GM12878 (cell line): ENCODE data around the gene FAM199X. TPM values are rescaled to one million over a fixed set of nuclear protein-coding genes. Genes with fewer than 3 reads are reported as not detected.

Experiments
- ATAC-seq: fragments of 200-7000 bp; cut with Tn5 transposase; 3 replicates; pipeline ENCODE4 v1.9.1; 2020; ENCODE audit warnings: mild to moderate bottlenecking, moderate library complexity
- BruUV-seq: library from RNA; stranded (reverse); fragments of 400-500 nt; replicated peaks from 2 replicates; lab custom pipeline; 2021; lab: Mats Ljungman, UMichigan
- CTCF ChIA-PET: fragments of 300-600 bp; sonication (Branson Sonifier 250); formaldehyde crosslinking; extraction: SDS; loops from one replicate; lab custom pipeline; 2021; ENCODE audit warnings: inconsistent platforms; lab: Yijun Ruan, JAX
- POLR2A ChIA-PET: fragments of 350-600 bp; formaldehyde crosslinking; extraction: SDS; loops from one replicate; lab custom pipeline; 2021; ENCODE audit warnings: inconsistent platforms; lab: Charles Lee
- RAD21 ChIA-PET: fragments of 300-600 bp; sonication (Branson Sonifier 250); formaldehyde crosslinking; loops from one replicate; lab custom pipeline; 2023; ENCODE audit warnings: antibody characterized with exemption; ENCODE audit not compliant: unreplicated experiment; lab: Charles Lee
- SMC1A ChIA-PET: fragments of 300-600 bp; sonication (Branson Sonifier 250); formaldehyde crosslinking; loops from one replicate; lab custom pipeline; 2023; ENCODE audit not compliant: unreplicated experiment, uncharacterized antibody; lab: Charles Lee
- DNase-seq: peaks from one replicate; pipeline ENCODE4 v3.0.0-alpha.2; 2011; ENCODE audit warnings: low read depth, low spot score
- FAIRE-seq: peaks from 3 replicates; lab custom pipeline; 2011; peaks lifted over from hg19 to GRCh38; lab: Jason Lieb, UNC
- H2AFZ ChIP-seq: 2 replicates; pipeline ENCODE4 v1.6.0; 2011; ENCODE audit warnings: low read depth, low read length, control low read depth; ENCODE audit not compliant: control insufficient read depth
- H3K27ac ChIP-seq: 2 replicates; pipeline ENCODE4 v1.5.1; 2011; ENCODE audit warnings: control low read depth; ENCODE audit not compliant: control insufficient read depth, insufficient read depth
- H3K27me3 ChIP-seq, 2 experiments: replicated peaks in 1 of 2; 2 replicates each; pipeline versions ENCODE4 v1.6.0 to v1.6.1; 2011; ENCODE audit warnings: low read length in 1 of 2; ENCODE audit not compliant: control insufficient read depth in 2 of 2, insufficient read depth in 2 of 2
- H3K36me3 ChIP-seq, 2 experiments: 2 replicates each; pipeline ENCODE4 v1.5.1; 2011; ENCODE audit warnings: low read length in 1 of 2; ENCODE audit not compliant: control insufficient read depth in 2 of 2, insufficient read depth in 2 of 2
- H3K4me1 ChIP-seq: 2 replicates; pipeline ENCODE4 v1.6.1; 2011; ENCODE audit warnings: mild to moderate bottlenecking, low read length, moderate library complexity, mixed read lengths; ENCODE audit not compliant: control insufficient read depth, insufficient read depth
- H3K4me2 ChIP-seq: 2 replicates; pipeline ENCODE4 v1.6.0; 2011; ENCODE audit warnings: control low read depth; ENCODE audit not compliant: control insufficient read depth, insufficient read depth
- H3K4me3 ChIP-seq: fragments of 200-600 bp; sonication (generic); 2 replicates; pipeline ENCODE4 v1.5.1; 2016
- H3K79me2 ChIP-seq: 2 replicates; pipeline ENCODE4 v1.6.0; 2011; ENCODE audit warnings: low read length; ENCODE audit not compliant: control insufficient read depth, insufficient read depth
- H3K9ac ChIP-seq: 2 replicates; pipeline ENCODE4 v1.8.0; 2011; ENCODE audit warnings: low read length, control low read depth, mixed read lengths; ENCODE audit not compliant: control insufficient read depth, insufficient read depth
- H3K9me3 ChIP-seq: replicated peaks from 3 replicates; pipeline ENCODE4 v1.5.1; 2011; ENCODE audit warnings: mild to moderate bottlenecking, low read length; ENCODE audit not compliant: control insufficient read depth, insufficient read depth
- H4K20me1 ChIP-seq: 2 replicates; pipeline ENCODE4 v1.6.0; 2011; ENCODE audit not compliant: control insufficient read depth, insufficient read depth
- CBX5 ChIP-seq: sonication (generic); IDR thresholded peaks from 2 replicates; pipeline ENCODE4 v1.6.1; 2016; ENCODE audit warnings: low read depth, moderate library complexity, mild to moderate bottlenecking, inconsistent platforms
- E4F1 ChIP-seq: fragments of 450-650 bp; IDR thresholded peaks from 2 replicates; pipeline ENCODE4 v1.6.1; 2018; ENCODE audit warnings: borderline replicate concordance, mild to moderate bottlenecking; ENCODE audit not compliant: partially characterized antibody
- FOS ChIP-seq: IDR thresholded peaks from 3 replicates; pipeline ENCODE4 v1.6.1; 2011; ENCODE audit warnings: borderline replicate concordance; ENCODE audit not compliant: insufficient read length; ENCODE audit errors: extremely low read depth
- GATAD2B ChIP-seq: fragments of 450-650 bp; conservative IDR thresholded peaks from 2 replicates; pipeline ENCODE4 v1.6.1; 2017; ENCODE audit warnings: low read depth, mild to moderate bottlenecking, moderate library complexity
- JUNB ChIP-seq: IDR thresholded peaks from 2 replicates; pipeline ENCODE4 v1.6.1; 2016; ENCODE audit warnings: antibody characterized with exemption, mild to moderate bottlenecking
- MAX ChIP-seq: IDR thresholded peaks from 2 replicates; pipeline ENCODE4 v1.6.1; 2012; ENCODE audit warnings: low read depth, low read length, improper control_type of control experiment
- MEF2A ChIP-seq: IDR thresholded peaks from 2 replicates; pipeline ENCODE4 v1.6.1; 2011; ENCODE audit warnings: low read depth, mild to moderate bottlenecking, low read length, moderate library complexity; ENCODE audit not compliant: insufficient read depth
- RAD51 ChIP-seq: fragments of 450-650 bp; IDR thresholded peaks from 2 replicates; pipeline ENCODE4 v1.6.1; 2016; ENCODE audit warnings: moderate library complexity, mild to moderate bottlenecking, inconsistent platforms
- RUNX3 ChIP-seq: IDR thresholded peaks from 2 replicates; pipeline ENCODE4 v1.6.1; 2012; ENCODE audit warnings: low read length, inconsistent platforms
- SIX5 ChIP-seq: IDR thresholded peaks from 2 replicates; pipeline ENCODE4 v1.6.1; 2011; ENCODE audit warnings: mild to moderate bottlenecking, low read depth, low read length, moderate library complexity; ENCODE audit not compliant: severe bottlenecking
- STAT3 ChIP-seq: IDR thresholded peaks from 2 replicates; pipeline ENCODE4 v1.6.1; 2011; ENCODE audit warnings: low read depth, low read length, improper control_type of control experiment
- TCF7 ChIP-seq: IDR thresholded peaks from 2 replicates; pipeline ENCODE4 v1.6.1; 2014; ENCODE audit warnings: antibody characterized with exemption, borderline replicate concordance
- ZBTB4 ChIP-seq: fragments of 450-650 bp; formaldehyde crosslinking; IDR thresholded peaks from 2 replicates; pipeline ENCODE4 v1.4.0; 2022; ENCODE audit warnings: mild to moderate bottlenecking, moderate library complexity
- WGBS: methylation state at CpG from one replicate; pipeline ENCODE4 v1.1.6; 2016; ENCODE audit warnings: low lambda C conversion rate; ENCODE audit not compliant: insufficient replicate concordance, insufficient coverage; ENCODE audit errors: missing lambda C conversion rate; 5-methylcytosine and 5-hydroxymethylcytosine counted together
- in situ Hi-C: fragments of 300-500 bp; cut with MboI; formaldehyde crosslinking; loops from 9 replicates; pipeline ENCODE4 v1.14.3; 2018; ENCODE audit warnings: mixed read lengths
- intact Hi-C: fragments of 100-400 bp; cut with micrococcal nuclease; formaldehyde crosslinking; loops from one replicate; pipeline ENCODE4 v1.14.2; 2022; ENCODE audit not compliant: unreplicated experiment
- polyA plus RNA-seq, 11 experiments: library from polyadenylated mRNA; depleted of rRNA in 4 of 11; unstranded in 6 of 11; stranded (reverse) in 5 of 11; fragments of >200 nt; fragmentation: Nextera tagmentation in 4 of 11; fragmentation: Illumina TruSeq in 1 of 11; extraction: Ambion mirVana in 4 of 11; extraction: Trizol in 1 of 11; gene quantifications; 1 replicate in 1 of 11; 2 replicates in 10 of 11; pipeline versions ENCODE4 v1.2.1 to v1.2.3, GENCODE V29; 2011 to 2016; ENCODE audit warnings: inconsistent platforms in 2 of 11, missing spikeins in 2 of 11, low read depth in 1 of 11
- total RNA-seq, 4 experiments: library from RNA; depleted of rRNA in 3 of 4; stranded (reverse); fragments of >200 nt in 3 of 4; fragmentation: Illumina TruSeq in 1 of 4; extraction: Trizol in 1 of 4; gene quantifications; 2 replicates each; pipeline versions ENCODE4 v1.2.1 to v1.2.3, GENCODE V29; 2013 to 2021
- TF ChIP-seq, protein P1 (sequence below): fragments of 150-350 bp; IDR thresholded peaks from 2 replicates; pipeline ENCODE4 v1.6.1; 2016; ENCODE audit warnings: low read depth, low read length

FAM199X gene
- total and polyA plus RNA-seq, 10 of the 15 experiments (the other 5 are each of a cell fraction or from before 2014, with no cell fraction given) = 2.4 to 10.9 (median 9.1) TPM

DNA sequence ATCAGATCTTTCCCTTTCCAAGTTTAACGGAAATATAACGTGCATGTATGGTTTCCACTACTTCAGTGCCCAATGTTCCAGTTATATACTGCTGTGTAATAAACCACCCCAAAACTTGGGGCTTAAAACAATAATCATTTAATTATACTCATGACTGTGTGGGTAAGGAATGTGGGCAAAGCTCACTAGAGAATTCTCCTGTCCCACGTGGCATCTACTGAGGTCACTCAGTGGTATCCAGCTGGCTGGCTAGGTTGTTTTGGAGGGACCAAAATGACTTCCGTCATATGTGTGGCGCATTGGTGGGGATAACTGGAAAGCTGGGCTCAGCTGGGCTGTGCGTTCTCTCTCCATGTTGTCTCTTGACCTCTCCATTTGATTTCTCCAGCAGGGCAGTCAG is 35.4 kb upstream of the FAM199X start:
- in situ Hi-C loops = loop anchor here (5.0 kb wide), 1 partner anchor 284 kb away; no protein-coding TSS in a partner anchor
- FAIRE-seq = no peak
- TF ChIP-seq, protein P1, sequence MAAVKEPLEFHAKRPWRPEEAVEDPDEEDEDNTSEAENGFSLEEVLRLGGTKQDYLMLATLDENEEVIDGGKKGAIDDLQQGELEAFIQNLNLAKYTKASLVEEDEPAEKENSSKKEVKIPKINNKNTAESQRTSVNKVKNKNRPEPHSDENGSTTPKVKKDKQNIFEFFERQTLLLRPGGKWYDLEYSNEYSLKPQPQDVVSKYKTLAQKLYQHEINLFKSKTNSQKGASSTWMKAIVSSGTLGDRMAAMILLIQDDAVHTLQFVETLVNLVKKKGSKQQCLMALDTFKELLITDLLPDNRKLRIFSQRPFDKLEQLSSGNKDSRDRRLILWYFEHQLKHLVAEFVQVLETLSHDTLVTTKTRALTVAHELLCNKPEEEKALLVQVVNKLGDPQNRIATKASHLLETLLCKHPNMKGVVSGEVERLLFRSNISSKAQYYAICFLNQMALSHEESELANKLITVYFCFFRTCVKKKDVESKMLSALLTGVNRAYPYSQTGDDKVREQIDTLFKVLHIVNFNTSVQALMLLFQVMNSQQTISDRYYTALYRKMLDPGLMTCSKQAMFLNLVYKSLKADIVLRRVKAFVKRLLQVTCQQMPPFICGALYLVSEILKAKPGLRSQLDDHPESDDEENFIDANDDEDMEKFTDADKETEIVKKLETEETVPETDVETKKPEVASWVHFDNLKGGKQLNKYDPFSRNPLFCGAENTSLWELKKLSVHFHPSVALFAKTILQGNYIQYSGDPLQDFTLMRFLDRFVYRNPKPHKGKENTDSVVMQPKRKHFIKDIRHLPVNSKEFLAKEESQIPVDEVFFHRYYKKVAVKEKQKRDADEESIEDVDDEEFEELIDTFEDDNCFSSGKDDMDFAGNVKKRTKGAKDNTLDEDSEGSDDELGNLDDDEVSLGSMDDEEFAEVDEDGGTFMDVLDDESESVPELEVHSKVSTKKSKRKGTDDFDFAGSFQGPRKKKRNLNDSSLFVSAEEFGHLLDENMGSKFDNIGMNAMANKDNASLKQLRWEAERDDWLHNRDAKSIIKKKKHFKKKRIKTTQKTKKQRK = no peak
- TF ChIP-seq ZBTB4 (CRISPR knock-in tag) (no peak), MAX (no peak), STAT3 (no peak), GATAD2B (no peak), TCF7 (no peak), FOS (no peak), JUNB (no peak), MEF2A (no peak), E4F1 (no peak), RUNX3 (no peak), RAD51 (no peak), SIX5 (no peak), CBX5 (no peak)

More for the DNA sequence above, 35.4 kb upstream of the FAM199X start:
- Histone ChIP-seq H4K20me1 (no peaks in the 10 kb centered on the region), H3K9ac (no peak overlapping the region), H3K79me2 (no peaks in the 10 kb centered on the region), H3K4me2 (no peak overlapping the region), H3K27ac (no peak overlapping the region), H2AFZ (no peak overlapping the region), H3K27me3 (no peaks in the 10 kb centered on the region), H3K9me3 (no peaks in the 10 kb centered on the region), H3K4me3 (no peak overlapping the region), H3K4me1 (no peaks in the 10 kb centered on the region), H3K36me3 (no peaks in the 10 kb centered on the region)
- DNase-seq (no peak), ATAC-seq (no peak)
- CTCF ChIA-PET = no interaction called here
- RAD21 ChIA-PET = no interaction called here
- BruUV-seq = no TSS peak
- SMC1A ChIA-PET = no interaction called here
- intact Hi-C loops = loop anchor here (10.0 kb wide), 1 partner anchor 596 kb away; no protein-coding TSS in a partner anchor
- 60% methylated on average over 6 of the region's 6 CpGs for WGBS
- POLR2A ChIA-PET = no interaction called here
